Neural progenitor cell (in vitro differentiated cells): Measurements from ENCODE around the gene RORB.

Experiments
- EZH2 ChIP-seq: fragments of 200-600 bp; sonication (generic); IDR thresholded peaks from 2 replicates; pipeline ENCODE4 v1.6.1; 2017; ENCODE audit warnings: antibody characterized with exemption, mild to moderate bottlenecking, moderate library complexity
- TF ChIP-seq, protein P1 (sequence below): fragments of 200-600 bp; sonication (generic); IDR thresholded peaks from 2 replicates; pipeline ENCODE4 v1.5.1; 2017; ENCODE audit warnings: antibody characterized with exemption, mild to moderate bottlenecking

DNA sequence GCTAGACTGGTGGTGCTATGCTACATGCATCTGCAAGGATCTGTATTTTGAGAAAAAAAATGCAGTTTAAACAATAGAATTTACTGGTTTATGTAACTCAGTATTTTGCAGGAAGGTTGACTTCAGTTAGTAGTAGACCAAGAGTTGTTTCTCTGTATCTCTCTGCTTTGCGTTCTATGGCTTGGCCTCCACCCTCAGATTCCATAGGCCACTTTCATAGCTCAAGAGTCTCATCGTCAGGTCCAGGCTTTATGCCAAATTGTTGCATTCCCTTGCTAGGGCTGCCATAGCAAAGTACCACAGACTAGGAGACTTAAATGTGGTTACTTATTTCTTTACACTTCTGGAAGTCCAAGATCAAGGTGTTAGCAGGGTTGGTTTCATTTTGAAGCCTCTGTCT lies 48.1 kb upstream of the RORB start:
- TF ChIP-seq, protein P1, sequence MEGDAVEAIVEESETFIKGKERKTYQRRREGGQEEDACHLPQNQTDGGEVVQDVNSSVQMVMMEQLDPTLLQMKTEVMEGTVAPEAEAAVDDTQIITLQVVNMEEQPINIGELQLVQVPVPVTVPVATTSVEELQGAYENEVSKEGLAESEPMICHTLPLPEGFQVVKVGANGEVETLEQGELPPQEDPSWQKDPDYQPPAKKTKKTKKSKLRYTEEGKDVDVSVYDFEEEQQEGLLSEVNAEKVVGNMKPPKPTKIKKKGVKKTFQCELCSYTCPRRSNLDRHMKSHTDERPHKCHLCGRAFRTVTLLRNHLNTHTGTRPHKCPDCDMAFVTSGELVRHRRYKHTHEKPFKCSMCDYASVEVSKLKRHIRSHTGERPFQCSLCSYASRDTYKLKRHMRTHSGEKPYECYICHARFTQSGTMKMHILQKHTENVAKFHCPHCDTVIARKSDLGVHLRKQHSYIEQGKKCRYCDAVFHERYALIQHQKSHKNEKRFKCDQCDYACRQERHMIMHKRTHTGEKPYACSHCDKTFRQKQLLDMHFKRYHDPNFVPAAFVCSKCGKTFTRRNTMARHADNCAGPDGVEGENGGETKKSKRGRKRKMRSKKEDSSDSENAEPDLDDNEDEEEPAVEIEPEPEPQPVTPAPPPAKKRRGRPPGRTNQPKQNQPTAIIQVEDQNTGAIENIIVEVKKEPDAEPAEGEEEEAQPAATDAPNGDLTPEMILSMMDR: no peak
- TF ChIP-seq EZH2: no peak
